GM21825 (cell line): ENCODE results near the gene CLSTN1.
"Not testable (repeated sequence)": the region's sequence is repeated elsewhere in the genome, so short reads cannot be mapped to it uniquely, and the experiment has no call there.

Source experiments
- ATAC-seq: cut with Tn5 transposase; IDR thresholded peaks from one replicate; pipeline ENCODE4 v1.9.1; 2021; ENCODE audit warnings: mild to moderate bottlenecking, moderate library complexity; ENCODE audit not compliant: unreplicated experiment

The CLSTN1 gene

DNA sequence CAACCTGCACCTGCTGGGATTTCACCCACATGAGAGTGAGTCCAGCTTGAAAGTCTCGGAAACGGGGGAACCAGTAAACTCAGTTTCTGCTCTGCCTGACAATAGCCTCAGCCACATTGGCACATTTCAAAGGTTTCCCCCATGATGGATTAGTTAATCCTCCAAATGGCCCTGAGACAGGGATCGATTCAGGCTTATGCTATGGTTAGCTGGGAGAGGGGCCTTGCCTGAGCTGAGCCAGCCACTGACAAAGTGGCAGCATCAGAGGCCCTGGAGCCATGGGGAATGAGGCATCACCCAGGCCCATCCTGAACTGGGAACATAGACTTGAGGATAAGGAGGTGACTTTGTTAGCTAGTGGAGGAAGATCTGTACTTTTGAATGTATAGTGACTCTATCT, 2.9 kb upstream of the CLSTN1 start:
- no peak for ATAC-seq

DNA sequence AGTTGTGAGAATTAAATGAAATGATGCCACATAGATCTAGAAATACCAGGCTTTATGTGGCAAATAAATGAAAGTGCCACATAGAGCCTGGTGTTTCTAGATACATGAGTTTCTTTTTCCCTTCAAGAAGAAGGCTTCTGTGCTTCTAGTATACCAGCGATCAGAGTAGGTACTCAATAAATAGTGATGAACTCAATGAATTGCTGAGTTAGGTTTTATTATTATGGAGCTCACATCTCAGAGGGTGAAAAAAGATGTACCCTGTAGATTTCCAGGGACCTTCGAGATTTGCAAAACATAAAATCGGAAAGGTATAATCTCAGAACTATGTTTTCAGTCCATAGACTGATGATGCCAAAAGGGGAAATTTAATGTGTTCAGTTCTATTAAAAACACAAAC, 2.3 kb upstream of the CLSTN1 start:
- ATAC-seq, result no peak

DNA sequence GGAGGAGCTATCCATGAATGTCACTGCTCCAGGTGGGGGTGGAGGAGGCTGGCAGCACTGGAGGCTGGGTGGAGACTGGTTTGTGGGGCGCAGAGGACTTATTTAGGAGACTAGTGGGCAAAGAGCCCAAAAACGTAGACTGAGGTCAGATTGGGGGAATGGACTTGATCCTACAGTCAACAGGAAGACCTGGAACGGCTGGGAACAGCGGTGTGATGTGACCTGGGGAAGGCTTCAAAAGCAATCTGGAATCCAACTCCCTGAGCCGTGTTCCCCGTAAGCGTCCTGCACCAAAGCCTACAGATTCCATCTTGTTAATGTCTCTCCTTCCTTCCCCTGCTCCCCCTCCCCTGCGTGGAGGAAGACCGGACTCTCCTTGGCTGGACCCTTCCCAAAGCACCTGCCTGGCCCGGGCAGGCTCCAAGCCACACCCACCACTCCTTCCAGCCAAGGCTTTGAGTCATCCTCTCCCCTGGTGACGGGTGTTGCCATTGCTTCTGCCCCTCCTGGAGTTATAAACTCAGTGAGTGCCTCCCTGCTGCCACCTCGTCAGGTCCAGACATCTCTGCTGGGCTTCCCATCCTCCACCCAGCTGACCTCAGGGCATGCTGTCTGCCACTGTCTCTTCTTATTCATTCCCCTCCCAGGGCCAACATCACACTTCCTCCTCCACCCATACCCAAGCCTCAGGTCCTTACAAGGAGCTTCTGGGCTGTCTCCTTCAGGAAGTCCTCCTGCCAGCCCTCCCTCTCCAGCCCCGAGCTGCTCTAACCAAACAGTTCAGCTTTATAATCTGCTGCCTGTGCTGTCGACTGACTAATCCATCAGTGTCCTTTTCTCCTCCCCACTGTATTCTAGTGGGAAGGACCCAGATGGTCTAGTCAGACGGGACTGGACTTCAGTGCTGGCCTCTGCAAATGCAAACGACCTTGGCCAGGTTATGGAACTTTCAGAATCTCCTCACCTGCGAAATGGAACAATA, 1.6 kb upstream of the CLSTN1 start:
- ATAC-seq, result no peak

GRCh38 chr1:9824702-9825089, 931 bp upstream of the CLSTN1 start:
- ATAC-seq, result no peak

GRCh38 chr1:9823693-9823942, 147 bp downstream of the CLSTN1 start:
- peak; percentile 8 for ATAC-seq

DNA sequence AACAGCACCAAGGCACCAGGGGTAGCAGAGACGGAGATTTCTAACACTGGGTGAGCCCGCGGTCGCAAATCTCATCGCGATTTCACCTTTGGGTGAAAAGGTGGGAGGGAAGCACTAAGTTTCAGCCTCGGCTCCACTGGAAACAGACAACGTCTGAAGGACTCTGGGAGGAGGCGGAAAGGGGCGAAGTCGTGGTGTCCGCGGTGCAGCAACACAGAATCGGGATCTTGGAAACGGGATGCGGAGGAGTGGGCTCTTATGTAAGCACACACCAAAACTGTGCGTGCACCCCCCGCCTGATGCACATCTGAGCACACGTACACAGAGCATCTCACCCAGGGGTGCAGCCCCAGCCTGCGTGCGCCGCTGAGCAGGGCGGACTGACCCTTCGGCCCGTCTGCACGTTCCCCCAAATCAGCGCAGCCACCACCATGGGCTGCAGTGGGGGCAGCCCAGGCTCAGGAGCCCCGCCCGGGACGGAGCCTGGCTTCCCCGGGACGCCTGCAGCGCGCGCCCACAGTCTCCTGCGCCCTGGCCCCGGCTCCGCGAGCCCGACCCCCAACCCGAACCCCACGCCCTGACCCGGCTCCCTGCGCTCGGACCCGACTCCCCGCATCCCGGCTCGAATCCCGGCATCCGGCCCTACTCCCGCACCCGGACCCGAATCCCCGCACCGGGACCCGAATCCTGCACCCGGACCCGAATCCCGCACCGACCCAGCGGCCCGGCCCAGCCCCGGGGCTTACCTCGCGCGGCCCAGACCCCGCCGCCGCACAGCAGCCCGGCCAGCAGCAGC, 670 bp downstream of the CLSTN1 start:
- ATAC-seq, result no peak

- ATAC-seq, result no peak
Measured at GRCh38 chr1:9822490-9822889, 1.3 kb downstream of the CLSTN1 start.

- ATAC-seq, result no peak
Measured at GRCh38 chr1:9821710-9822109, 2.1 kb downstream of the CLSTN1 start.

GRCh38 chr1:9820521-9820920, 3.2 kb downstream of the CLSTN1 start:
- no peak for ATAC-seq

DNA sequence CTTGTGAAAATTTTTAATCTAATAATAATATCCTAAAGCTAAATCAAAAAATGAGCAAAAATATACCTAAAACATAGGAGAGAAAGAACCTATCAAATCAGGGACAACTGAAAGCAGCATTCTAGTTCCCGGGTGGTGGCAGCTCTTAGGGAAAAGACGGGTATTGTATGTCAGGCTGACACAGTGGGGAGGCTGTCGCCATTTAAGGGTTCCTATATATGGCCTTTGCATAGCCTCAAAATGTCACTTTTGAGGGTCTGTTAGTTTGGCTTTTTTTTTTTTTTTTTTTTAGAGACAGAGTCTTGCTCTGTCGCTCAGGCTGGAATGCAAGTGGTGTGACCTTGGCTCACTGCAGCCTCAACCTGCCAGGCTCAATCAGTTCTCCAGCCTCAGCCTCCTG, 6.0 kb downstream of the CLSTN1 start:
- no peak for ATAC-seq

GRCh38 chr1:9816199-9816598, 7.6 kb downstream of the CLSTN1 start:
- ATAC-seq, result no peak

- ATAC-seq, result no peak
Measured at GRCh38 chr1:9815150-9815549, 8.6 kb downstream of the CLSTN1 start.

- no peak for ATAC-seq
Measured at GRCh38 chr1:9814619-9815018, 9.1 kb downstream of the CLSTN1 start.

DNA sequence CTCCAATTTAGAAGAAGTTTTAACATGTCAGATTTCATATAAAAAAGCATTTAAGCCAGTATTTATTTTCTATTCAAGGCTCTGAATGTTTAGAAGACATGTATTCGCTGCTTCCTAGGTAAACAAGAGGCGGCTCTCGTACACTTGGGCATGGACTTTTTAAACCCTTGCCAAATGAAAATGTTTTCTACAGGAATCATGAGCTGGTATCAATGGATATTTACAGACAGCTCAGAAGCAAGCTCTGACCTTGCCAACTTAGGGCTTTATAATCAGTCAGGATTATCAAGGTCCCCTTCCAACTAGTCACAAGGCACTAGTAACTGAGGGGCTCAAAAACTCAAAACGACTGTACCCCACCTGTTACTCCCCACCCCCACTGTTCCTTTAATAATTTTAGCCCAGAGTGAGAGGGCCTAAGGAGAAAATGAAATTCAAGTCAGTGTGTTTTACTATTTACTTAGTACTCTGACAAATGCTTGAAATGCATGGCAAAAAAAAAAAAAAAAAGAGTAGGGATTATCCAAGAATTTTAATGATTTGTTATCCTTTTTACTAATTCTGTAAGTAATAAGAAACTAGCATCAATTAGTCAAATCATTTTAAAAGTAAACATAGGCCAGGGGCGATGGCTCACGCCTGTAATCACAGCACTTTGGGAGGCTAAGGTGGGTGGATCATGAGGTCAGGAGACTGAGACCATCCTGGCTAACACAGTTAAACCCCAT, 12.4 kb downstream of the CLSTN1 start:
- no peak for ATAC-seq

GRCh38 chr1:9809100-9809510, 14.7 kb downstream of the CLSTN1 start:
- ATAC-seq, result no peak

DNA sequence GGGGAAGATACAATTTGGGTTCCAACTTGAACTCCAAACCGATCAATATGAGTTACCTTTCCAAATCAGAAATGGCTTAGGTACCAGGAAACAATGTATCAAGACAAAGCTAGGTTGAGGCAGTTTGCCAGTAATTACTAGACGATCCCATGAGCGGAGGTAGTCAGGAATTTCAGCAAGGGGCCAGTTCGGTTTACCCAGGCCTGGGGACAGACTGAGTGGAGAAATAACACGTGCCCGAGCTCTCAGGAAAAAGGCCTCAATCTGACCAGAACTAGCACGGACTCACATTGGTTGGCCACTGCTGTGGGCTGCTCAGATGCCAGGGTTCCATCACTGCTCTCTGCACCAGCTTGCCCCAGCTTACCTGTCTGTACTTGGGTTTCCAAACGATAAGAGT, 15.3 kb downstream of the CLSTN1 start:
- ATAC-seq, result no peak

DNA sequence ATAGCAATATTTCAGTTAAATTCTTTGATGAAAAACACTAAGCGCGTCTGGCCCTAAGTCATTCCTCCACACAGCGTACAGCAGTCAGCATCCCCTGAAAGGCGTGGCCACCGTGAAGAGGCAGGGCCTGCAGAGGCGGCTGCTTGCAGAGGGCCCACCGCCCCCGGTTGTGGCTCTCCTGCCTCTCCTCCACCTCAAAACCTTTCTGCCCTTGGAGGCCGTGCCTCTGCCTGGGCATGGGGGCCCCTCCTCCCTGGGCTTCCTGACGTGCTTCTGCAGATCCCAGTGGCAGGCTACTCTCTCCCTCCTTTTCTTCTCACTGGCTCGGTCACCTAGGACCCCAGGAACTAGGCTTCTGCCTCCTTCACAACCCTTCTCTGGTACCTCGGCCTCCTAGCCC, 16.2 kb downstream of the CLSTN1 start:
- ATAC-seq, result no peak

GRCh38 chr1:9805972-9806371, 17.8 kb downstream of the CLSTN1 start:
- ATAC-seq, result not testable (repeated sequence)

GRCh38 chr1:9805006-9805508, 18.7 kb downstream of the CLSTN1 start:
- no peak for ATAC-seq

- ATAC-seq, result not testable (repeated sequence)
Measured at GRCh38 chr1:9803003-9803918, 20.5 kb downstream of the CLSTN1 start.
